Neural crest cell (in vitro differentiated cells): ENCODE results near the gene ACTG1. TPM values are rescaled to one million over a fixed set of nuclear protein-coding genes. Genes with fewer than 3 reads are reported as not detected.

Experiments
- DNase-seq: peaks from one replicate; pipeline ENCODE4 v3.0.0; 2021; ENCODE audit warnings: low read depth, mixed read lengths, low spot score
- H3K27ac Mint-ChIP-seq: one replicate; pipeline ENCODE4 v1.8.0; 2021; ENCODE audit warnings: mild to moderate bottlenecking, mixed read lengths; ENCODE audit not compliant: unreplicated experiment
- H3K27me3 Mint-ChIP-seq: 2 replicates; pipeline ENCODE4 v1.8.0; 2021; ENCODE audit warnings: low read depth, mild to moderate bottlenecking, mixed read lengths
- H3K36me3 Mint-ChIP-seq: 2 replicates; pipeline ENCODE4 v1.8.0; 2021; ENCODE audit warnings: low read depth, mild to moderate bottlenecking, mixed read lengths
- H3K4me1 Mint-ChIP-seq: 2 replicates; pipeline ENCODE4 v1.8.0; 2021; ENCODE audit warnings: mixed read lengths
- H3K4me3 Mint-ChIP-seq: one replicate; pipeline ENCODE4 v1.8.0; 2021; ENCODE audit warnings: mild to moderate bottlenecking, mixed read lengths
- H3K9me3 Mint-ChIP-seq: 2 replicates; pipeline ENCODE4 v1.8.0; 2021; ENCODE audit warnings: mixed read lengths
- total RNA-seq: library from RNA; stranded (reverse); gene quantifications from 2 replicates; pipeline ENCODE4 v1.2.1, GENCODE V29; 2021
- TF ChIP-seq, protein P1 (sequence below): fragments of 200-600 bp; sonication (generic); conservative IDR thresholded peaks from 2 replicates; pipeline ENCODE4 v1.5.0; 2021; ENCODE audit warnings: antibody characterized with exemption, mild to moderate bottlenecking

The ACTG1 gene
- total RNA-seq, 1 donor from 2014 or later: 4,235 TPM

DNA sequence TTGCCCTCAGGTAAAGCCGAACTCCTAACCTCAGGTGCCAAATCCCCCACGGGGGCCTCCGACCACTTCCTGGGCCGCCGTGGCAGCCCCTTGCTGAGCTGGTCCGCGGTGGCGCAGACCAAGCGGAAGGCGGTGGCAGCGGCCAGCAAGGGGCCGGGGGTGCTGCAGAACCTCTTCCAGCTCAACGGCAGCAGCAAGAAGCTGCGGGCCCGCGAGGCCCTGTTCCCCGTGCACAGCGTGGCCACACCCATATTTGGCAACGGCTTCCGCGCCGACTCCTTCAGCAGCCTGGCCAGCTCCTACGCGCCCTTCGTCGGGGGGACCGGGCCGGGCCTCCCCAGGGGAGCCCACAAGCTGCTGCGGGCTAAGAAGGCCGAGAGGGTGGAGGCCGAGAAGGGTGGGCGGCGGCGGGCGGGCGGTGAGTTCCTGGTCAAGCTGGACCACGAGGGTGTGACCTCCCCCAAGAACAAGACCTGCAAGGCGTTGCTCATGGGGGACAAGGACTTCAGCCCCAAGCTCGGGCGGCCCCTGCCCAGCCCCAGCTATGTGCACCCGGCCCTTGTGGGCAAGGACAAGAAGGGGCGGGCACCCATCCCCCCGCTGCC lies 51.6 kb downstream of the ACTG1 start:
- Mint-ChIP-seq H3K27ac (no peak overlapping the region), H3K9me3 (no peaks in the 10 kb centered on the region), H3K27me3 (peaks cover 4% of the 10 kb centered on the region), H3K4me1 (peaks cover 15% of the 10 kb centered on the region), H3K4me3 (no peak overlapping the region), H3K36me3 (peaks cover 5% of the 10 kb centered on the region)
- TF ChIP-seq, protein P1, sequence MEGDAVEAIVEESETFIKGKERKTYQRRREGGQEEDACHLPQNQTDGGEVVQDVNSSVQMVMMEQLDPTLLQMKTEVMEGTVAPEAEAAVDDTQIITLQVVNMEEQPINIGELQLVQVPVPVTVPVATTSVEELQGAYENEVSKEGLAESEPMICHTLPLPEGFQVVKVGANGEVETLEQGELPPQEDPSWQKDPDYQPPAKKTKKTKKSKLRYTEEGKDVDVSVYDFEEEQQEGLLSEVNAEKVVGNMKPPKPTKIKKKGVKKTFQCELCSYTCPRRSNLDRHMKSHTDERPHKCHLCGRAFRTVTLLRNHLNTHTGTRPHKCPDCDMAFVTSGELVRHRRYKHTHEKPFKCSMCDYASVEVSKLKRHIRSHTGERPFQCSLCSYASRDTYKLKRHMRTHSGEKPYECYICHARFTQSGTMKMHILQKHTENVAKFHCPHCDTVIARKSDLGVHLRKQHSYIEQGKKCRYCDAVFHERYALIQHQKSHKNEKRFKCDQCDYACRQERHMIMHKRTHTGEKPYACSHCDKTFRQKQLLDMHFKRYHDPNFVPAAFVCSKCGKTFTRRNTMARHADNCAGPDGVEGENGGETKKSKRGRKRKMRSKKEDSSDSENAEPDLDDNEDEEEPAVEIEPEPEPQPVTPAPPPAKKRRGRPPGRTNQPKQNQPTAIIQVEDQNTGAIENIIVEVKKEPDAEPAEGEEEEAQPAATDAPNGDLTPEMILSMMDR: no peak
- no peak for DNase-seq

Other genes starting within 250 kb of the ACTG1 start
- 59.6 and 63.3 TPM in 2 replicates for gene SLC38A10, start 217.5 kb downstream of the ACTG1 start, total RNA-seq
- gene BAHCC1, start 117.3 kb downstream of the ACTG1 start, total RNA-seq: 57.4 and 61.3 TPM in 2 replicates
- 0.43 and 0.56 TPM in 2 replicates for gene FSCN2, start 15.6 kb upstream of the ACTG1 start, total RNA-seq
- 45.0 and 48.3 TPM in 2 replicates for gene FAAP100, start 39.6 kb upstream of the ACTG1 start, total RNA-seq
- gene NPLOC4, start 124.3 kb upstream of the ACTG1 start, total RNA-seq: 89.8 and 97.7 TPM in 2 replicates
- gene TSPAN10, start 124.4 kb upstream of the ACTG1 start, total RNA-seq: 1.5 and 1.6 TPM in 2 replicates
- gene PDE6G, start 143.7 kb upstream of the ACTG1 start, total RNA-seq: 0.45 and 0.79 TPM in 2 replicates
- 25.5 and 28.2 TPM in 2 replicates for gene OXLD1, start 153.8 kb upstream of the ACTG1 start, total RNA-seq
- 37.0 and 38.3 TPM in 2 replicates for gene CCDC137, start 153.9 kb upstream of the ACTG1 start, total RNA-seq
- gene ARL16, start 171.0 kb upstream of the ACTG1 start, total RNA-seq: 51.0 and 53.7 TPM in 2 replicates
- gene HGS, start 171.2 kb upstream of the ACTG1 start, total RNA-seq: 103 and 108 TPM in 2 replicates
- gene MRPL12, start 190.6 kb upstream of the ACTG1 start, total RNA-seq: 106 TPM in 2 replicates
- gene SLC25A10, start 199.5 kb upstream of the ACTG1 start, total RNA-seq: 27.1 and 28.8 TPM in 2 replicates